ACHN (cell line): ENCODE data around the gene ZNF431.
A peak's percentile ranks its signal among the peaks of the same experiment; 100 is the strongest.
"Not testable (repeated sequence)": the region's sequence is repeated elsewhere in the genome, so short reads cannot be mapped to it uniquely, and the experiment has no call there.

Experiments
- DNase-seq: peaks from one replicate; pipeline ENCODE4 v3.0.0-alpha.2; 2015
- in situ Hi-C: cut with HindIII; loops from 2 replicates; pipeline ENCODE4 v1.10.0; 2017; ENCODE audit warnings: low sequenced_read_pairs, low pct_ligation_motif_present, low pct_unique_long_range_greater_than_20kb

ZNF431 gene

GRCh38 chr19:21138130-21138529, 3.7 kb upstream of the ZNF431 start:
- in situ Hi-C loops: no loop called here

DNA sequence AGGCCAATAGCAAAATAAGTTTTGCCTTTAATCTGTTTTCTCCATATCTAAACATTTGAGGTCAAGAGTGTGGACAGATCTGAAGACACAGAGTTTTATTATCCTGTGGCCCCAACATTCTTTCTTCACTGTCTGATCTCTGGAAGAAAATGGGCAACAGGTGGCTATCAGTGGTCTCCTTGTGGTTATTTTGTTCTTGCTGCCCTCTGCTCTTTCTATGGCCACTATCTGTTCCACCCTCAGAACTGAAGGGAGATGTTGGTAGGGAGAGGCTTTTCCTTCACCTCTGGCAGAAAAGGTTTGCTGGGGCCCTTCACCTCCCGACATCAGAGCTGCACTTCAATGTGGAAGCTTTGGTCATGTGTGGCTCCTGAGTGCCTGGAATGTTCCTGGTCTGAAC, 834 bp upstream of the ZNF431 start:
- DNase-seq, in situ Hi-C loops: not testable (repeated sequence)

More at GRCh38 chr19:21138130-21138529, 3.7 kb upstream of the ZNF431 start:
- DNase-seq: no peak

DNA sequence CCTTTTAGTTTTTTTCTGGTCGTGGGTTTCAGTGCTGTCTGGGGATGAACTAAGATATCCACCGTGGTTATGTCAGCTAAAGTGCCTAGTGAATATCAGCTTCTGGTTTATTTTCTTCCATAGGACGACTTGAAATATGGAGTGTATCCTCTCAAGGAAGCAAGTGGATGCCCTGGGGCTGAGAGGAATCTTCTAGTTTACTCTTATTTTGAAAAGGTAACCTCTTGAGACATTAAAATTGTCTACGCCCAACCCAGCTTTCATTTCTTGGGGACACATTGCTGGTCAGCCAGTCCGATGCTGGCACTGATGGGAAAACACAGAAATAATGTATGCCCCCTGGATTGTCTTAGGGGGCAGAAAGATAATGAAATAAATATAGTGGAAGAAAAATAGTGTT, 1.6 kb downstream of the ZNF431 start:
- DNase-seq: no peak
- in situ Hi-C loops: no loop called here

DNA sequence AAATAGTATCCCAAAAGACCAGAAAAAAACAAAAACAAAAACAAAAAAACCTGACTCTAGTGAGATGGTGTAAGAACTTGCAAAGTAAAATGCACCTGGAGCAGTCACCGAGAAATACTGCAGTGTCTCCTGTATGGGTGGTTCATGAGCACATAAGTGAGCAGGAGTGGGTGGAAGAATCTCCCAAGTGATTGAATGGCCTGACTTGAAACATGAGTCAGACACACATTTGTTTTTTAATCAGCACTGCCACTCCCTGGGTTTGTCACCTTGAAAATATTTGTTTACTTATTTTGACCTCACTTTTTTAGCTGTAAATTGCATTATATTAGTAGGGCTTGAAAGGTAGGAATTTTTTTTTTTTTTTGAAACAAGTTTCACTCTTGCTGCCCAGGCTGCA, 2.0 kb downstream of the ZNF431 start:
- DNase-seq: no peak
- in situ Hi-C loops: no loop called here

DNA sequence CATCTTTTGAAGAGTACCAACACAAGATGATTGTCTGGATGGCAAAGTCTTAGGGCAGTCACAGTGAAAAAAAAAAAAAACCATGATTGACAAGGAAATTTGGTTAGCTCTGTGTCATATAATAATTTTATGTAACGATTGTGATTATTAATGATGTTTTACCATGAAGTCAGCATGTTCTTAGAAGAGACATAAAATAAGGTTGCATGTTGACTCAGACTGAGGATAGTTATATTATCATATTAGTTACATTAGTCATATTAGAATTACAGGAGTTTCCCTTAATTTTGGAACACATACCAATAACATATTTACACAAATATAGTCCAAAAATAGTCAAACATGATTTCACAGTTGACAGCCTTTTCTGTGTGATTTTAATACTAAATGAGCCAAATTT, 5.7 kb downstream of the ZNF431 start:
- in situ Hi-C loops: no loop called here

DNA sequence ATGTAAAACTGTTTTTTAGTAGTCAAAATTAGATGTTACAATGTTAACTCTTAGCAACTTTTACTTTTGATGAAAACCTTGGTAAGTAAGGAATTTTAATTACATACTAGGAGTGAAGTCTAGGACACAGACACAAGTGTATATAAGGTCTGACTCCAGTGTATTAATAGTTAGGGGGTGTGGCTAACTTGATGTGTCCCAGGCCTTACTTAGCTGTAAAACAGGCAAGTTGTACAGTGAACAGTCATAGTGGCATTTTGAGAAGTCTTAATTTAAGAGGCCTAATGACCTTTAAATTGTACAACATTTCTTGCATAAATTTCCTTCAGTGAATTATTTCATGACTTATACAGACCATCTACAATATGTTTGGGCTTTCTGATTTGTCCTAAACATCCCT, 6.8 kb downstream of the ZNF431 start:
- in situ Hi-C loops: no loop called here
- DNase-seq: no peak

More for the DNA sequence above, 5.7 kb downstream of the ZNF431 start:
- no peak for DNase-seq

- DNase-seq: no peak
- in situ Hi-C loops: no loop called here
These were observed 8.0 kb downstream of the ZNF431 start for GRCh38 chr19:21149877-21150276.

DNA sequence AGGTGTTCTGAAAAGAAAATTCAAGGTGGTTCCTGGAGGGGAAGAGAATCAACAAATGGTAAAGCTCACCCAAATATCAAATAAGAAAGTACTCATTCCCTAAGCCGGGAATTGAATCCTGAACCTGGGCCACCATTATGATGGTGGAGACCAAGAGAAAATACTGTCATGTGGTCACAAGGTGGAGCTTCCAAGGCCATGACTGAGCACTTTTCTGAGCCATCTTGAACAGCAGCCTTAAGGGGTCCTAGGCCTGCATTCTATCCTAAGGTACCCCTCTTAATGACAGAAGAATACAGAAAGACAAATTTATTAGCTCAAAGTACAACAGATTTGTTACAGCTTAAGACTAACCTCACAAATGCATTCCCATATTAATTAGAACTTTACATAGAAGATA, 9.6 kb downstream of the ZNF431 start:
- in situ Hi-C loops: no loop called here
- DNase-seq: no peak

GRCh38 chr19:21158523-21159135, 16.8 kb downstream of the ZNF431 start:
- in situ Hi-C loops: no loop called here

GRCh38 chr19:21164541-21164940, 22.7 kb downstream of the ZNF431 start:
- no peak for DNase-seq
- in situ Hi-C loops: no loop called here

More at GRCh38 chr19:21158523-21159135, 16.8 kb downstream of the ZNF431 start:
- no peak for DNase-seq

GRCh38 chr19:21166436-21166835, 24.6 kb downstream of the ZNF431 start:
- no peak for DNase-seq
- in situ Hi-C loops: no loop called here

- no peak for DNase-seq
- in situ Hi-C loops: no loop called here
These were observed 55.9 kb downstream of the ZNF431 start for GRCh38 chr19:21197590-21198295.

- peak; percentile 14 for DNase-seq
- in situ Hi-C loops: no loop called here
These were observed 61.1 kb downstream of the ZNF431 start for GRCh38 chr19:21202865-21203494.

DNA sequence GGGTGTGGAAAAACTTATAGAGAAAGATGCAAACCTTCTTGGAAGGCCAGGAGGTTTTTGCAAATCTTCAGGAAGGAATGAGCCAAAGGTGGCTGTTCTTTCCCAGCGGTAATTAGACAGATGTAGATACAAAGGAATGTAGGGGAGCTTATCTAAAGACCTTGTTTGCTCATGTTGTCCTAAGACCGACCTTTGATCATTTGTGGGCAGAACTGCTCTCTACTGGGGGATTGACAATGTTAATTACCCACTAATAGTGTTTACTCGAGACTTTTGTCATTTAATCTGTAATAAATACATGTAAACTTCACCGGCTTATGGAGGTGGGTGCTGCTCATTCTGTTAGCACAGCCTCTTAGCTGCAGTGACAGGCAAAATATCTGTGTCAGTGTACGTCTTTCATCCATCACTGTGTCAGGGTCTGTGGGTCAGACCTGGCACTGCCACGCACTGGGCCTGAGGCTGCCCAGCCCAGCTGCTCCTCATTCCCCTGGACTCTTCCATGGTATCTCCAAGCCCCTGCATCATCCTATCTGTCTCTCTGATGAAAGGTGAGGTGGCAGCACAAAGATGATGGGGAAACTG, 68.3 kb downstream of the ZNF431 start:
- in situ Hi-C loops: no loop called here

DNA sequence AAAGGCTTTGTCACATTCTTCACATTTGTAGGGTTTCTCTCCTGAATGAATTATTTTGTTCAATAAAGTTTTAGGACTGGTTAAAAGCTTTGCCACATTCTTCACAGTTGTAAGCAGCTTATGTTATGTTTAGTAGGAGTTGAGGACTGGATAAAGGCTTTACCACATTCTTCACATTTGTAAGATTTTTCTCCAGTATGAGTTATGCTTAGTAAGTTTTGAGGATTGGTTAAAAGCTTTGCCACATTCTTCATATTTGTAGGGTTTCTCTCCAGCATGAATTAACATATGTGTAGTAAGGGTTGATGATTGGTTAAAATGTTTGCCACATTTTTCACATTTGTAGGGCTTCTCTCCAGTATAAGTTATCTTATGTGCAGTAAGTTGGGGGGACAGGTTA, 79.9 kb downstream of the ZNF431 start:
- in situ Hi-C loops: no loop called here
- no peak for DNase-seq

More for the DNA sequence above, 68.3 kb downstream of the ZNF431 start:
- no peak for DNase-seq

DNA sequence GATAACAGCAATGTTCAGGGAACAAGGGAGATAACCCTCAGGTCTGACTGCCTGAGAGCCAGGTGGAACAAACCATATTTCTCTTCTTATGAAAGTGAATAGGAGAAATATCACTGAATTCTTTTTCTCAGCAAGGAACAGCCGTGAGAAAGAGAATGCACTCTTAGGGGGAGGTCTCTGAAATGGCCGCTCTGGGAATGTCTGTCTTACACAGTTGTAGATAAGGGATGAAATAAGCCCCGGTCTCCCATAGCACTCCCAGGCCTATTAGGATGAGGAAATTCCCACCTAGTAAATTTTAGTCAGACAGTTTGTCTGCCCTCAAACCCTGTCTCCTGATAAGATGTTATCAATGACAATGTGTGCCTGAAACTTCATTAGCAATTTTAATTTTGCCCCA, 88.1 kb downstream of the ZNF431 start:
- DNase-seq, in situ Hi-C loops: not testable (repeated sequence)

DNA sequence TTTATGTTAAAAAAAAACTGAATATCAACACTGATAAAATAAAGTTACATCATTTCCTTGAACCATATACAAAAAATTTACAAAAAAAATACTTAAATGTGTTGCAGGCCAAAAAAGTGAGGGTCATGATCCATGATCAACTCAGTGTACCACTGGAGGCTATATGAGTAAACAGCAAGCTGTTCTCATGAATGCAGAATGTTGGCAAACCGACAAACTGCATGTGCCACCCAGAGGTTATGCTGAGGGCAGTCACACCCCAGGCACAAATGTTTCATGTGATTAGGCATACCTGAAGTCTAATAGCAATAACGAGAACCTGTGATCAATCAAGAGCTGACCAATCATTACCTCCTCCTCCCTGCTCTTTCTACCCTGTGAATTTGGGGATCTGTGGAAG, 91.9 kb downstream of the ZNF431 start:
- DNase-seq: no peak
- in situ Hi-C loops: no loop called here

GRCh38 chr19:21236751-21237150, 94.9 kb downstream of the ZNF431 start:
- in situ Hi-C loops, DNase-seq: not testable (repeated sequence)

DNA sequence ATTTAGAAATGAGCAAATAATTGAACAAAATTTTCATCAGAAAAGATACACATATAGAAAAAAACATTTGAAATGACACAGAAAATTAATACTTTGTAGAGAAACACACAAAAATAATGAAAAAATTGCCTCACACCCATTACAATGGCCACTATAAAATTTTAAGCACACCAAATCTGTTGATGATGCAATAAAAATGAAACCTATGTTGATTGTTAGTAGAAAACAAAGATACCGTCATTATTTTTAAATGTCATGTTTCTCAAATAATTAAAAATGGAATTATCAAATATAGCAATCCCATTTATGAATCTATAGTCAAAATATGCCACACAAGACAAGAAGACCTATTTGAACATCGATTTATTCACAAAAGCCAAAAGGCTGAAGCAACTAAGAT, 96.8 kb downstream of the ZNF431 start:
- in situ Hi-C loops: no loop called here
- no peak for DNase-seq
